Astrocyte of the spinal cord (primary cell): ENCODE results near the gene SNX25.
"Not testable (repeated sequence)": the region's sequence is repeated elsewhere in the genome, so short reads cannot be mapped to it uniquely, and the experiment has no call there.

Source experiments
- DNase-seq: peaks from one replicate; pipeline ENCODE4 v3.0.0; 2011; ENCODE audit warnings: low read depth, low spot score
- H3K4me3 ChIP-seq: 2 replicates; pipeline ENCODE4 v1.5.1; 2011; ENCODE audit warnings: low read depth, mild to moderate bottlenecking, low read length, moderate library complexity
- in situ Hi-C: cut with HindIII; loops from 2 replicates; pipeline ENCODE4 v1.10.0; 2017; ENCODE audit warnings: low sequenced_read_pairs
- TF ChIP-seq, protein P1 (sequence below): IDR thresholded peaks from 2 replicates; pipeline ENCODE4 v1.5.1; 2012; ENCODE audit warnings: low read depth, mild to moderate bottlenecking, low read length, inconsistent platforms

Gene SNX25

DNA sequence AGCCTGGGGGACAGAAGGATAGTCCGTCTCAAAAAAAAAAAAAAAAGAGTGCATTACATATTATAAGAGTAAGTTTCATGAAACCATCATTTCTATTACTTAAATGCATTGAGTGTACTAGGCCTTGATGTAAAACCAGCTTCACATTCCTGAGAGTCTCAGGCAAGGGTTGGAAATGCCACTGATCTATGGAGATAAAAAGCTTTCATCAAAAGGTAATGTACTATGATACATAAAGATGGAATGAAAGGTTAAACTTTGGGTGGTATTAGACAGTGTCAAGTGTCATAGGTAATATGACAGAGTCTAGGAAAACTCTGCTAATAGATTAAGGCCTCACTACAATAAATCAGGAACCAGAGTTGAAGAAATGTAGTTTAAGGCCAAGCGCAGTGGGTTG is 13.0 kb upstream of the SNX25 start:
- in situ Hi-C loops: no loop called here
- no peak for DNase-seq
- TF ChIP-seq, protein P1, sequence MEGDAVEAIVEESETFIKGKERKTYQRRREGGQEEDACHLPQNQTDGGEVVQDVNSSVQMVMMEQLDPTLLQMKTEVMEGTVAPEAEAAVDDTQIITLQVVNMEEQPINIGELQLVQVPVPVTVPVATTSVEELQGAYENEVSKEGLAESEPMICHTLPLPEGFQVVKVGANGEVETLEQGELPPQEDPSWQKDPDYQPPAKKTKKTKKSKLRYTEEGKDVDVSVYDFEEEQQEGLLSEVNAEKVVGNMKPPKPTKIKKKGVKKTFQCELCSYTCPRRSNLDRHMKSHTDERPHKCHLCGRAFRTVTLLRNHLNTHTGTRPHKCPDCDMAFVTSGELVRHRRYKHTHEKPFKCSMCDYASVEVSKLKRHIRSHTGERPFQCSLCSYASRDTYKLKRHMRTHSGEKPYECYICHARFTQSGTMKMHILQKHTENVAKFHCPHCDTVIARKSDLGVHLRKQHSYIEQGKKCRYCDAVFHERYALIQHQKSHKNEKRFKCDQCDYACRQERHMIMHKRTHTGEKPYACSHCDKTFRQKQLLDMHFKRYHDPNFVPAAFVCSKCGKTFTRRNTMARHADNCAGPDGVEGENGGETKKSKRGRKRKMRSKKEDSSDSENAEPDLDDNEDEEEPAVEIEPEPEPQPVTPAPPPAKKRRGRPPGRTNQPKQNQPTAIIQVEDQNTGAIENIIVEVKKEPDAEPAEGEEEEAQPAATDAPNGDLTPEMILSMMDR: no peak

DNA sequence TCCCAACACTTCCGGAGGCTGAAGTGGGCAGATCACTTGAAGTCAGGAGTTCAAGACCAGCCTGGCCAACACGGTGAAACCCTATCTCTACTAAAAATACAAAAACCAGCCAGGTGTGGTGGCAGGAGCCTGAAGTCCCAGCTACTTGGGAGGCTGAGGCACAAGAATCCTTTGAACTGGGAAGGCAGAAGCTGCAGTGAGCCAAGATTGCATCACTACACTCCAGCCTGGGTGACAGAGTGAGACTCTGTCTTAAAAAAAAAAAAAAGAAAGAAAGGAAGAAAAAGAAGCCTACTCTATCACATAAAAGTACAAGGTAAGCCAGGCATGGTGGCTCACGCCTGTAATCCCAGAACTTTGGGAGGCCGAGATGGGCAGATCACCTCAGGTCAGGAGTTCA is 11.2 kb upstream of the SNX25 start:
- H3K4me3 ChIP-seq, in situ Hi-C loops, DNase-seq: not testable (repeated sequence)

More for the DNA sequence above, 13.0 kb upstream of the SNX25 start:
- no peak overlapping the region for H3K4me3 ChIP-seq

DNA sequence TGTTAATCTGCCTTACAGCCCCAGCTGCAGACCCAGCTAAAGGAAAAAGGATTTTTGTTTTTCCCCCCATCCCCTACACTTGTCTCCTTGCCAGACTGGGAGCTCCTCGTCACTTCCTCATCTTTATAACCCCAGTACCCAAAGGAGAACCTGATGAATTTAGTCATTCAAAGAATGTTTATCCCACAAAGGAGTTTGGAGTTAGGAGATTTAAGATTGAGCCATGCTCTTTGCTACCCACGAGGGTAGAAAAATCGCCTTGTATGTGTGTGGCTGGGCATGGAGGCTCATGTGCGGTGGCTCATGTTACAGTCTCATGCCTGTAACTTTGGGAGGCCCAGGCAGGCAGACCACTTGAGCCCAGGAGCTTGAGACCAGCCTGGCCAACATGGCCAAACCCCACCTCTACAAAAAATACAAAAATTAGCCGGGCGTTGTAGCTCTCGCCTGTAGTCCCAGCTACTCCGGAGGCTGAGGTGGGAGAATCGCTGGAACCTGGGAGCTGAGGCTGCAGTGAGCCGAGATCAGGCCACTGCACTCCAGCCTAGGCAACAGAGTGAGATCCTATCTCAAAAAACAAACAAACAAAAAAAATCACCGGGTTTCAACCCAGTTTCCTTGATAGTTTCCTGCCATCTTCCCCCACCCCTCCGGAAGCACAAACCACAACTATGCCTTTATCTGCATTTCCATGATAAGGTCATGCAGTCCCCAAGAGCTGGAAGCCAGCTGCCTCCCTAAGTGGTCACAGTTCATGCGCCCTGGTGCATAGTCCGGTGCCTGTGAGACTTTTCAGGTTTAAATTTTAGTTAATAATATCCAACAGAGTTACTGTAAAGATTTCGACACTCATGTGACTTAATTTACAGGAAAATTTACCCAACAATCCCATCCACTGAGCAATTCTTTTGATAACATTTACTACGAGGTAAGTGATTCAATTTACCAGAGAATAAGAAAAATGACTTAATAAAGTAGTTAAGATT is 7.1 kb upstream of the SNX25 start:
- in situ Hi-C loops: no loop called here
- DNase-seq: no peak
- TF ChIP-seq, protein P1: no peak
- peak overlapping the region; percentile 62 for H3K4me3 ChIP-seq

DNA sequence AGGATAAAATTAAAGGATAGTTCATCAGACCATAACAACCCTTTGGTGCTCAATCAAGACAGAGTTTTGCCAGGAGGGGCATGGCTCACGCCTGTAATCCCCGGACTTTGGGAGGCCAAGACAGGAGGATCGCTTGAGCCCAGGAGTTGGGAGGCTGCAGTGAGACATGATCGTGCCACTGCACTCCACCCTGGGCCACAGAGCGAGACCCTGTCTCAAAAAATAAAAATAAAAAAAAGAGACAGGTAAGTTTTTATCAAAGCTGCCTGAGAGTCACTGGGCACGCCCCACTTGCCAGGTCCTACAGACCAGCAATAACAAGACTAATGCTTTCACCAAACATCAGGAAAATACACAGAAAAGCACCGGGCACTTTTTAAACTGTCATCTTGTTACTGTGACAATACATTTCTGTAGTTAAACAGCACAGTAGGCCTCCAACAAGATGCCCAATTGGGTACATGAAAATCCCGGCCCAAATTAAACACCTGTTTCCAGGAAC is 6.4 kb upstream of the SNX25 start:
- peak overlapping the region; percentile 62 for H3K4me3 ChIP-seq
- no peak for DNase-seq
- TF ChIP-seq, protein P1: no peak
- in situ Hi-C loops: no loop called here

DNA sequence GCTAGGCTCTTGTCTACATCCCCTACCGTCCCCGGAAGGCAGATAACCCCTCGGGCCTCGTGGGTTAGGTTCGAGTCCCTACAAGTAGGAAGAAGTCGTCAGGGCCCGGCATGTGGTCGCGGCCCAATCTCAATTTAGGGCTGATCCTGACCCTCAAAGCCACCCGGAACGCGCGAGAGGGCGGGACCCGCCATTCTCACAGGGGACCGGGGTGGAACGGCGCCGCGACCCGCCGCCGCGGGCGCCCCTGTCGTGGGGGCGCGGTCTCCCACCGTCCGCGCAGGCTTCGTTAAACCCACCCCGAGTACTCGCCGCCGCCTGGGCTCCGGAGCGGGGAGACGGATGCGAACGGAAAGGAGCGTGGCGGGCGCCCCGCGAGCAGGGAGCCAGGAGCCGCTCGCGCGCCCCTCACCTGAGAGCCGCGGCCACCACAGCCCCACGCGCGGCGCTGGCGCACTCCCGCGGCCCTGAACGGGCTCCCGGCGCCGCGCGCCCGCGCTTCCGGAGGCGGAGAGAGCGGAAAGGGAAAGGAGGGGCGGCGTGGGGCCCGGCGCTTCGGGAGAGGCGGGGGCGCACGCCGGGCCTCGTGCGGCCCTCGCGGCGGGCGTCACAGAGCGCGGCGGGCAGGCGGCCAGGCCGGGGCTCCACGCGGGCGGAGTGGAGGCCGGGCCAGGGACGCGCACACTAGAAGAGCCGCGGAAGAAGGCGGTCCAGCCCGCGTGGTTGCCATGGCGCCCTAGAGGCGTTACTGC is 5.7 kb upstream of the SNX25 start, which contains the start of gene CFAP97:
Gene CFAP97, minus strand, starts transcription at position 515 of the 752 bp plus-strand sequence. CDS start 12,804 bp downstream, outside the sequence.
- DNase-seq: peak; percentile 88
- peak within 1 kb of the TSS; percentile 62 for H3K4me3 ChIP-seq
- in situ Hi-C loops: no loop called here
- TF ChIP-seq, protein P1: no peak

DNA sequence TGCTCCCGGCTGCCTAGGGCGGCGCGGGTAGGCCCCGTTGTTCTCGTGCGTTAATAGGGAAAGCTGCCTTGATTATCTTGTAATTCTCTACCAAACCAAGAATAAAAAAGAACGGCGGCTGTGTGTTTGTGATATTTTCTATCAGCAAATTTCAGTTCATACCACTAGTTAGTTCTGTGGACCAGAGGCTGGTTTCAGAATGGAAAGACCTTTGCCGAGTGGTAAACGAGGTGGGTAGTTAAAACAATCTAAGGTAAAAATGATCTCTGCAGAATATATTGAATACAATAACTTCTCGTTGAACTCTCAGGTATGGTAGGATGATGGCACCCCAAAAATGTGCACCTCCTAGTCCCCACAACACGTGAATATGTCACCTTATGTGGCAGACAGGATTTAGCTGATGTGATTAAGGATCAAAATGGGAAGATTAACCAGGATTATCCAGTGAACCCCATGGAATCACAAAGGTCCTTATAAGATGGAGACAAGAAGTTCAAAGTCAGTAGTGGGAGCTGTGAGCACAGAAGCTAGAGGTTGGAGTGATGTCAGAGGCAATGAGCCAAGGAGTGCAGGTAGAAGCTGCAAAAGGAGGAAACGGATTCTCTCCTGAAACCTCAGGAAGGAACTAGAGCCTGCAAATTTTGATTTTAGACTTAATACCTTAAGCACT is 5.0 kb upstream of the SNX25 start:
- peak overlapping the region; percentile 62 for H3K4me3 ChIP-seq
- in situ Hi-C loops: no loop called here
- no peak for DNase-seq
- TF ChIP-seq, protein P1: no peak

DNA sequence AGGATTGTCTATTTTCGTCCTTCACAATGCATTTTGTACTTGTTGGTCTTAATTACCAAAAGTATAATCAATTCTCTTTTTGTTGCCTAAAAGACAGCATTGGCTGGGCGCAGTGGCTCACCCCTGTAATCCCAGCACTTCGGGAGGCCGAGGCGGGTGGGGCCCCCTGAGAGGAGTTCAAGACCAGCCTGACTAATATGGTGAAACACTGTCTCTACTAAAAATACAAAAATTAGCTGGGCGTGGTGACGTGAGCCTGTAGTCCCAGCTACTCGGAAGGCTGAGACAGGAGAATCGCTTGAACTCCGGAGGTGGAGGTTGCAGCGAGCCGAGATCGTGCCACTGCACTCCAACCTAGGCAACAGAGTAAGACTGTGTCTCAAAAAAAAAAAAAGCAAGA is 4.3 kb upstream of the SNX25 start:
- H3K4me3 ChIP-seq, in situ Hi-C loops, DNase-seq: not testable (repeated sequence)
